PC-3 (cell line): ENCODE results near the gene ARHGEF17. TPM values are rescaled to one million over a fixed set of nuclear protein-coding genes. Genes with fewer than 3 reads are reported as not detected.

Experiments
- ATAC-seq: fragments of 200-7000 bp; cut with Tn5 transposase; 2 replicates; pipeline ENCODE4 v1.9.1; 2020; ENCODE audit warnings: mild to moderate bottlenecking, moderate library complexity
- BruUV-seq: library from RNA; stranded (reverse); fragments of 400-500 nt; replicated peaks from 2 replicates; lab custom pipeline; 2021; lab: Mats Ljungman, UMichigan
- CTCF ChIA-PET: fragments of 300-600 bp; sonication (Branson Sonifier 250); formaldehyde crosslinking; loops from one replicate; lab custom pipeline; 2022; ENCODE audit warnings: antibody characterized with exemption; lab: Charles Lee
- POLR2A ChIA-PET: fragments of 300-600 bp; sonication (Branson Sonifier 250); formaldehyde crosslinking; loops from one replicate; lab custom pipeline; 2022; ENCODE audit warnings: antibody characterized with exemption; ENCODE audit not compliant: unreplicated experiment; lab: Charles Lee
- DNase-seq: peaks from one replicate; pipeline ENCODE4 v3.0.0-alpha.2; 2015
- H2AFZ ChIP-seq: fragments of 300-600 bp; sonication (generic); 2 replicates; pipeline ENCODE4 v1.6.0; 2016; ENCODE audit warnings: antibody characterized with exemption, low read length
- H3F3A ChIP-seq: fragments of 300-600 bp; sonication (generic); one replicate; pipeline ENCODE4 v1.6.0; 2017; ENCODE audit warnings: antibody characterized with exemption, low read length, control low read depth, mild to moderate bottlenecking; ENCODE audit not compliant: unreplicated experiment
- H3K27ac ChIP-seq: fragments of 300-600 bp; sonication (generic); 2 replicates; pipeline ENCODE4 v1.5.1; 2016; ENCODE audit warnings: mild to moderate bottlenecking, low read length
- H3K27me3 ChIP-seq: fragments of 300-600 bp; sonication (generic); 2 replicates; pipeline ENCODE4 v1.6.1; 2016; ENCODE audit warnings: low read length, mixed read lengths
- H3K36me3 ChIP-seq: fragments of 300-600 bp; sonication (generic); 2 replicates; pipeline ENCODE4 v1.6.1; 2016; ENCODE audit warnings: low read depth, mixed run types, low read length, mixed read lengths
- H3K4me1 ChIP-seq: fragments of 300-600 bp; sonication (generic); 2 replicates; pipeline ENCODE4 v1.5.1; 2016; ENCODE audit warnings: low read length; ENCODE audit not compliant: insufficient read depth
- H3K4me2 ChIP-seq: fragments of 300-600 bp; sonication (generic); 2 replicates; pipeline ENCODE4 v1.6.0; 2016; ENCODE audit warnings: low read length
- H3K4me3 ChIP-seq: fragments of 300-600 bp; sonication (generic); 2 replicates; pipeline ENCODE4 v1.5.1; 2016; ENCODE audit warnings: mild to moderate bottlenecking, low read length, mixed read lengths
- H3K79me2 ChIP-seq: fragments of 300-600 bp; sonication (generic); 2 replicates; pipeline ENCODE4 v1.6.1; 2017; ENCODE audit warnings: low read length, mixed read lengths
- H3K9ac ChIP-seq: fragments of 300-600 bp; sonication (generic); 2 replicates; pipeline ENCODE4 v1.6.0; 2016; ENCODE audit warnings: mild to moderate bottlenecking, low read length
- H3K9me2 ChIP-seq: fragments of 300-600 bp; sonication (generic); replicated peaks from 2 replicates; pipeline ENCODE4 v1.6.1; 2016; ENCODE audit warnings: mixed run types, low read length, mixed read lengths
- H3K9me3 ChIP-seq: fragments of 300-600 bp; sonication (generic); 2 replicates; pipeline ENCODE4 v1.6.1; 2016; ENCODE audit warnings: low read length, mixed read lengths
- H4K20me1 ChIP-seq: fragments of 300-600 bp; sonication (generic); 2 replicates; pipeline ENCODE4 v1.6.1; 2016; ENCODE audit warnings: low read length, mixed read lengths
- CTCF ChIP-seq: fragments of 300-600 bp; sonication (generic); conservative IDR thresholded peaks from 2 replicates; pipeline ENCODE4 v1.5.1; 2017; ENCODE audit warnings: antibody characterized with exemption, low read depth, mild to moderate bottlenecking, low read length
- EZH2 ChIP-seq: fragments of 300-600 bp; sonication (generic); IDR thresholded peaks from one replicate; pipeline ENCODE4 v1.6.1; 2017; ENCODE audit warnings: antibody characterized with exemption, mild to moderate bottlenecking, low read length; ENCODE audit not compliant: unreplicated experiment
- EZH2phosphoT487 ChIP-seq: fragments of 300-600 bp; sonication (generic); IDR thresholded peaks from 2 replicates; pipeline ENCODE4 v1.6.1; 2018; ENCODE audit warnings: mild to moderate bottlenecking, antibody characterized with exemption, low read length, borderline replicate concordance
- intact Hi-C: fragments of 100-400 bp; cut with micrococcal nuclease; formaldehyde crosslinking; loops from 2 replicates; pipeline ENCODE4 v1.9.0; 2023
- total RNA-seq: library from RNA; depleted of rRNA; stranded (reverse); fragments of >200 nt; gene quantifications from 2 replicates; pipeline ENCODE4 v1.2.3, GENCODE V29; 2014

The ARHGEF17 gene
- total RNA-seq, 1 experiment from 2014 or later = 6.2 TPM

DNA sequence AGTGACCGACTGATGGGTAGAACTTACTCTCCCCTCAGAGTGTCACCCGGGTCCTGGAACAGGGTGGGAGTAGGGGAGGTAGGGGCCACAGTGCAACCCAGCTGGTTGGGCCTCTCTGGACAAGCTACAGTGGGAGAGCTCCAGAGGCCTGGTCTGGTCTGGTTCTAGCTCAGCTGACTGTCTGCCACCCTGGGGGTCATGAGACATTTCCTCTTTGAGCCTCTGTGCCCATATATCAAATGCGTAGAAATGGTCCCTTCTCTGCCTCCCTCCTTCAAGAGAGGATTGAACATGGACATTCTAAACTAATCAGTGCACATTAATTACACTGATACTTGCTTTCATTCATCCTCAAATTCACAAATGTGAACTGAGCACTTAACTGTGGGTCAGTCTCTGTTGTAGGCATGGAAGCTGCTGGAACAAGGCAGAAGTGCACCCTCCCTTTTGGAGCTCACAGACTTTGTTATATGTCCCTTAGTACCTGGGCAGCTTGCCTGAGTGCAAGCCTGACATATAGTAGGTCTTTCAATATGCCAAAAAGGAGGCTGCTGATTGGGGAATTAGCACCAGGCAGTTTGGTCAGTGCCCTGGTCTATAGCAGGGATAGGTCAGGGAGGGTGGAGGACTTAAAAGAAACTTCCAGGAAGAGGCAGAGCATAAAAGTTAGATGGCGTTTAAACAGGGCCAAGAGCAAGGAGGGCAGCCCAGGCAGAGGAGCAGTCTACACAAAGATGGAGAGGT is 25.7 kb downstream of the ARHGEF17 start:
- intact Hi-C loops = no loop called here
- H3K4me1 ChIP-seq = peaks cover 13% of the 10 kb centered on the region
- POLR2A ChIA-PET = no interaction called here
- TF ChIP-seq EZH2phosphoT487 (no peak), CTCF (no peak), EZH2 (no peak)
- H3K4me2 ChIP-seq = no peak overlapping the region
- no peak overlapping the region for H3K27ac ChIP-seq
- H3F3A ChIP-seq = no peaks in the 10 kb centered on the region
- no peak overlapping the region for H2AFZ ChIP-seq
- ATAC-seq = no peak
- H4K20me1 ChIP-seq = no peaks in the 10 kb centered on the region
- no peak overlapping the region for H3K4me3 ChIP-seq
- H3K79me2 ChIP-seq = no peaks in the 10 kb centered on the region
- H3K9ac ChIP-seq = no peak overlapping the region
- BruUV-seq = no TSS peak
- no peaks in the 10 kb centered on the region for H3K9me3 ChIP-seq
- H3K27me3 ChIP-seq = no peaks in the 10 kb centered on the region
- DNase-seq = no peak
- no peaks in the 10 kb centered on the region for H3K36me3 ChIP-seq
- H3K9me2 ChIP-seq = no peaks in the 10 kb centered on the region
- CTCF ChIA-PET = interaction anchor here (2.0 kb wide), 1 partner anchor 27 kb away, joined by 48 read pairs; the partner anchor contains the start of gene ARHGEF17

DNA sequence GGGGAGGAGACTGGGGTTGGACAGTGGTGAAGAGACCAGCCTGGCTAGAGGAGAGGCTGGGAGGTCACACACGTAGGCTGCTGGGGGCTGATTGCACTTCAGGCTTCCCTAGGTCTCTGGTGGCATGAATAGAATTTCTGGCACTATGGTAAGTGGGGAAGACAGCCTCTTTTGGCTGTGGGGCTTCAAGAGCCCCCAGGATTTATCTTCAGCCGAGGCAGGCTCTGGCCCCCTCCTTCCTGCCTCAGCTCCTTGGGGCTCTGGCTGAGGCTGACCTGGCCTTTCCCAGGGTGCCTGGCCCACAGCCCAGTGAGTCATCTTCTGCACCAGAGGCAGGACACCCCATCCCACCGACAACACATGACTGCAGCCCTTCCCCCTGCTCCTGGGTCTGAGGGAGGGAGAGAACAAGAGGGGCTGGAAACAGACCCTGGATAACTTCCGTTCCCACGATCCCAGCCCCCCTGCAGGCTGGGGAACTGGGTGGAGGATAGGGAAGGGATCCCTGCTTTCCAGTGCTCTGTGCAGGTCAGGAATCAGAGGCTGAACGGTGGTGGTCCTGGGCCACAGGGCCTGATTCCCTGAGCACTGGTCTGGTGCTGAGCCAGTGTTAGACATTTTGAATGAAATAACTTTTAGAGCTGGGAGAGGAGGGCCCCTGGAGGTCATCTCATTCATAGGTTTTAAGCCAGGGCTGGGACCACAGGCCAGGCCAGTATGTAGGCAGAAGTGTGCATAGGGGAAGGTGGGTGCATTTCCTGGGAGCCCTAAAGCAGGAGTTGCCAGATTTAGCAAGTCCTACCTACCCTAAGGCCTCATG is 26.5 kb downstream of the ARHGEF17 start:
- no peak overlapping the region for H3K4me3 ChIP-seq
- no peaks in the 10 kb centered on the region for H3F3A ChIP-seq
- H3K27ac ChIP-seq = no peak overlapping the region
- no peaks in the 10 kb centered on the region for H3K36me3 ChIP-seq
- intact Hi-C loops = loop anchor here (1.0 kb wide), 2 partner anchors 27 to 39 kb away; no protein-coding TSS in a partner anchor
- H3K4me1 ChIP-seq = peaks cover 13% of the 10 kb centered on the region
- no peaks in the 10 kb centered on the region for H3K9me2 ChIP-seq
- no TSS peak for BruUV-seq
- no peaks in the 10 kb centered on the region for H3K9me3 ChIP-seq
- TF ChIP-seq CTCF (no peak), EZH2phosphoT487 (no peak), EZH2 (no peak)
- ATAC-seq (peak; percentile 61), DNase-seq (peak; percentile 62)
- H3K79me2 ChIP-seq = no peaks in the 10 kb centered on the region
- no peak overlapping the region for H3K4me2 ChIP-seq
- CTCF ChIA-PET = interaction anchor here (0.6 to 2.0 kb wide), 8 partner anchors 9 to 460 kb away, joined by 3 to 48 read pairs (median 6); partner anchors contain the start of gene ARHGEF17
- no peaks in the 10 kb centered on the region for H4K20me1 ChIP-seq
- H3K9ac ChIP-seq = no peak overlapping the region
- no peak overlapping the region for H2AFZ ChIP-seq
- no peaks in the 10 kb centered on the region for H3K27me3 ChIP-seq
- POLR2A ChIA-PET = no interaction called here
